Mammary epithelial cell (primary cell): ENCODE measurements around the gene ITLN2.

Experiments used
- CTCF ChIP-seq, 2 donors: IDR thresholded peaks in 1 of 2; conservative IDR thresholded peaks in 1 of 2; 2 replicates each; pipeline ENCODE4 v1.5.1; 2011 to 2012; ENCODE audit warnings: inconsistent platforms in 2 of 2, low read length in 2 of 2, mild to moderate bottlenecking in 2 of 2, control low read depth in 1 of 2, low read depth in 1 of 2; ENCODE audit not compliant: insufficient read depth in 1 of 2; ENCODE audit errors: extremely low read depth in 1 of 2
- EZH2 ChIP-seq: IDR thresholded peaks from 2 replicates; pipeline ENCODE4 v1.6.1; 2012; ENCODE audit warnings: low read length, inconsistent platforms, borderline replicate concordance

DNA sequence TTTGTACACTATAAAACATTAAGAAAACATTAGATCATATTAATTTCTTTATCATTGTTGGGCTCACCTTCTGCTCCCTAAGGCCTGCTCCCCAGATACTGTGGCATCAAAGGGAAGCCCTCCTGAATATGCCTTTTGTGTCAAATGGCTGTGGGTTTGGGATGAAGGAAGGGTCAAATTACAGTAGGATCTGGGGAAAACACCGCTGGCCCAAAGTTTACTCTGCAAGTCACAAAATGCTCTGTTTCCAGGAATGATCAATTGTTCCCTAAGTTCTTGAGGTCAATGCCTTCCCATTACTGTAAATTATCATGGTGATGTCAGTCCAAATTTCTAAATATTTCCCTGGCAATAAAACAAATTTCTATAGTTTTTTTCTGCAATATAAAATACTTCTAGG, 6.8 kb upstream of the ITLN2 start:
- TF ChIP-seq EZH2: no peak
- no peak for TF ChIP-seq CTCF (conservative IDR thresholded peaks at IDR 0.05 in 1 of 2, IDR thresholded peaks at IDR 0.05 in 1 of 2; ENCODE audit: extremely low read depth in 1 of 2, insufficient read depth in 1 of 2, low read depth in 1 of 2, low read length in 2 of 2)
